ENCODE data around the gene FBXO33.
A peak's percentile ranks its signal among the peaks of the same experiment; 100 is the strongest.
"Not testable (repeated sequence)": the region's sequence is repeated elsewhere in the genome, so short reads cannot be mapped to it uniquely, and the experiment has no call there.

Gene FBXO33

DNA sequence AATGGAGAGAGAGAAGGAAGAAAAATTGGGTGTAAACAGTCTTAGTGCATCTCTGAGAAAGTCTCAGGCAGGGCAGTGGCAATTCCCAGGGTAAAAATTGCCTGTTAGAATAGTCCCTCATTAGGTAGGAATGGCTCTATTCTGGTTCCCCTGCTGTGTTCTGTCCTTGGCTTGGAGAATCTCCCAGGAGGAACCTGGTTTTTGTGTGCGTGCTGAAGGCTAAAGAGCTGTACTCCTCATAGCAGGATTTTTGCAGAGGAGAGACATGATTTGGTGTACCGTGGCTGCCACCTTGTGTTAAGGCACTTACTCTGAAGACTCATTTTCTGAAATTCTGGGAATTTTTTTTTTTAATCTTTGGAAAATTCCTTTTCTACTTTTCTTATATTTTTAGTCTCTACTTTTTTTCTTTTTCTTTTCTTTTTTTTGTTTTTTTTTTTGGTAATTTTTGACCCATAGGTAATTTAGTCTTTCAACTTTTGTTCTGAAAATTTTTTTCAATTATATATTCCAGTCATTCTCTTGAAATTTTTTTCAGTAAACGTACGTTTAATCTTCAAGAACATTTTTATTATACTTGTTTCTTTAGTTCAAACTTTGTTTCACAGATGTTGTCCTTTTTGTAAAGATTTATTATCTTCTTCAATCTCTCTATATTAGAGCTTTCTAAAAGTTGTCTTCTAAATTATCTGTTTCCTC is 63.8 kb downstream of the FBXO33 start:
- peak; percentile 32 to 39 (median 34) for DNase-seq

- no peak for DNase-seq
These were observed 64.9 kb downstream of the FBXO33 start for GRCh38 chr14:39367387-39367751.

GRCh38 chr14:39366460-39367386 is 65.5 kb downstream of the FBXO33 start:
- DNase-seq: no peak

GRCh38 chr14:39365354-39365753 is 66.9 kb downstream of the FBXO33 start:
- no peak for DNase-seq

DNA sequence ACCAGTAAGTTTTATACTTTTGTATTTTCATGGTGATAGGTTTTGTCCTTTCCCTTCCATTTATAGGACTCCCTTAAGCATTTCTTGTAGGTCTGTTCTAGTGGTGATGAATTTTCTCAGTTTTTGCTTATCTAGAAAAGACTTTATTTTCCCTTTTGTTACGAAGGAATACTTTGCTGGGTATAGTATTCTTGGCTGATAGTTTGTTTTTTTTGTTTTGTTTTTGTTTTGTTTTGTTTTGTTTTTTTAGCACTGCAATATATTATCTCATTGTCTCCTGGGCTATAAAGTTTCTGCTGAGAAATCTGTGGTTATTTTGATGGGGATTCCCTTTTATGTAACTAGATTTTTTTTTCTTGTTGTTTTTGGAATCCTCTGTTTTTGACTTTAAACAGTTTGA is 67.7 kb downstream of the FBXO33 start:
- DNase-seq: no peak

GRCh38 chr14:39361556-39361955 is 70.7 kb downstream of the FBXO33 start:
- not testable (repeated sequence) for DNase-seq

DNA sequence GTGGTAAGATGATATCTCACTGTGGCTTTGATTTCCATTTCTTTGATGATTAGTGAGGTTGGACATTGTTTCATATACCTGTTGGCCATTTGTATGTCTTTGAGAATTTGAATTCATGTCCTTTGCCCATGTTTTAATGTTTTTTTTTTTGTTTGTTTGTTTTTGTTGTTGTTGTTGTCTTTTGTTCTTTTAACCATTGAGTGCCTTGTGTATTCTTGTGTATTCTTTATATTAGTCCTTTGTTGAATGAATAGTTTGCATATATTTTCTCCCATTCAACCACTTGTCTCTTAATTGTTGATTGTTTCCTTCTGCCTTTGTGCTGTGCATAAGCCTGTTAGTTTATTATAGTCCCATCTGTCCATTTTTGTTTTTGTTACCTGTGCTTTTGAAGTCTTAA is 71.9 kb downstream of the FBXO33 start:
- DNase-seq: no peak

DNA sequence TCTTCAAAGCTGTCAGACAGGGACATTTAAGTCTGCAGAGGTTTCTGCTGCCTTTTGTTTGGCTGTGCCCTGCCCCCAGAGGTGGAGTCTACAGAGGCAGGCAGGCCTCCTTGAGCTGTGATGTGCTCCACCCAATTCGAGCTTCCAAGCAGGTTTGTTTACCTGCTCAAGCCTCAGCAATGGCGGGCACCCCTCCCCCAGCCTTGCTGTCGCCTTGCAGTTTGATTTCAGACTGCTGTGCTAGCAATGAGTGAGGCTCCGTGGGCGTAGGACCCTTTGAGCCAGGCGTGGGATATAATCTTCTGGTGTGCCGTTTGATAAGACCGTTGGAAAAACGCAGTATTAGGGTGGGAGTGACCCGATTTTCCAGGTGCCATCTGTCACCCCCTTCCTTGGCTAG is 73.2 kb downstream of the FBXO33 start:
- DNase-seq: not testable (repeated sequence)

DNA sequence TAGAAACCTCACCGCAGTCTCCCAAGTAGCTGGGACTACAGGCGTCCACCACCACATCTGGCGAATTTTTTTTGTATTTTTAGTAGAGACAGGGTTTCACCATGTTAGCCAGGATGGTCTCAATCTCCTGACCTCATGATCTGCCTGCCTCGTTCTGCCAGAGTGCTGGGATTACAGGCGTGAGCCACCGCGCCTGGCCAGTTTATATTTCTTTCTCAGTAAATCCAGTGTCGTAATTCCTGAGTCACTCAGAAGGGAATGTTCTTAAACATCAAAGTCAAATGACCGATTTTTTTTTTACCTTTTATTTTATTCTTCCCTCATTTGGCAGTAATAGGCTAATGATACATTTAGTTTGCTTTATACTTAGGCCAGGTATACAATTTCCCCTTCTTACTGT is 80.5 kb downstream of the FBXO33 start:
- no peak for DNase-seq

DNA sequence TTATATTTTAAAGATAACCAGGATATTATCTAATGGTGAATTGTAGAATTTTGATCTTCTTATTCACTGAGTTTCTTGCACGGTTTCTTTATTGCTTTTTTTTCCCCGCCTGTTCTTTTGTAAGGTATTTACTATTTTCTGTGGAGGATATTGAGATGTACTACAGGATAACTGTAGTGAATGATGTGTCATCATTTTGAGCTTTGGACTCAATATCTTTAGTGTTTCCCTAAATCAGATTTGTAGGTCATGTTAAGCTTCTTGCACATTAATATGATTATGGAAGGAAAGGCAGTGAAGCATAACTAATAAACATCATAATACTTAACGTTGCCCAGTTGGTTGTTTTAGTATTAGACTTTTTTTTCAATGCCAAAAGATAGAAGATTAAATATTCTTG is 81.4 kb downstream of the FBXO33 start:
- no peak for DNase-seq

Measured in suppressor macrophage treated with lipopolysaccharide for 1 hour (primary cell).